ENCODE results near the gene ASIC4. TPM values are rescaled to one million over a fixed set of nuclear protein-coding genes. Genes with fewer than 3 reads are reported as not detected.

ASIC4 gene
- total and polyA plus RNA-seq, 7 donors = under 0.01 to 0.07 TPM; not detected in 5

DNA sequence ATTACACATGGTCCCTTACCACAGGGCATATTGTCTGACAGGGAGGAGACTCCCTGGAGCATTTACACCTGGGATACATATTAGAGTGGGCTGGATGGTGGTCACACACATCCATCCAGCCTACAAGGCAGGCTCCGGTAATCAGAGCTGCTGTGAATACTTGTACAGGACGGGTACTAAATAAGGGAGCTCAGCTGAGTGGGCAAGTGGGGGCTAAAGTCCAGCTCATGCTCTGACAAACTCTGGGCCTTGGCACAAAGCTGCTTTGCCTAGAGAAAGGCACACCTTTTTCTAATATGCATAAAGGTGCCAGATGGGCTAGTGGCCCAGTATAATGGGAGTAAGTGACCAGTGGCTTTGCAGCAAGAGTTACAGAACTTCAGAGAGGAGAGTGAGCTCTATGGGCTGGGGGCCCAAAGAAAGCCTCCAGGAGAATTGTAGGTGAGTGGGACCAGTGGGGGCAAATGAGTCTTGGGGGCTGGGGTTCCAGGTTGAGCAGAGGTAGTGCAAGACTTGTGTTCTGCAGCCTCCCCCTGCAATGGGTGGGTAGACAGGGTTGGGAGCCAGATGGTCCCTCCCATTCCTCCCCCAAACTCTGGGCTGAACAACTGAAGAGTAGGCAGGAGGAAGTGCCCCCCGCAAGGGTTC lies 31.1 kb downstream of the ASIC4 start:
- no peak overlapping the region for H3K27ac ChIP-seq
- DNase-seq = no peak
- intact Hi-C loops (cut with DNase I) = loop anchor here (2.0 to 10.0 kb wide), 2 partner anchors 53 to 251 kb away; no protein-coding TSS in a partner anchor
- H3K4me1 ChIP-seq = peaks cover 0 to 31% (median 25%) of the 10 kb centered on the region in 4 donors
- WGBS, 2 donors = 77 to 90% methylated on average over 3 of the region's 3 CpGs
- H3K27me3 ChIP-seq = no peaks in the 10 kb centered on the region
- no peak overlapping the region for H3K4me3 ChIP-seq
- no peaks in the 10 kb centered on the region for H3K9me3 ChIP-seq
- TF ChIP-seq POLR2AphosphoS5 (IDR thresholded peaks at IDR 0.05) (no peak), POLR2A (IDR thresholded peaks at IDR 0.05) (no peak), EP300 (IDR thresholded peaks at IDR 0.05) (no peak)
- TF ChIP-seq, protein P1, sequence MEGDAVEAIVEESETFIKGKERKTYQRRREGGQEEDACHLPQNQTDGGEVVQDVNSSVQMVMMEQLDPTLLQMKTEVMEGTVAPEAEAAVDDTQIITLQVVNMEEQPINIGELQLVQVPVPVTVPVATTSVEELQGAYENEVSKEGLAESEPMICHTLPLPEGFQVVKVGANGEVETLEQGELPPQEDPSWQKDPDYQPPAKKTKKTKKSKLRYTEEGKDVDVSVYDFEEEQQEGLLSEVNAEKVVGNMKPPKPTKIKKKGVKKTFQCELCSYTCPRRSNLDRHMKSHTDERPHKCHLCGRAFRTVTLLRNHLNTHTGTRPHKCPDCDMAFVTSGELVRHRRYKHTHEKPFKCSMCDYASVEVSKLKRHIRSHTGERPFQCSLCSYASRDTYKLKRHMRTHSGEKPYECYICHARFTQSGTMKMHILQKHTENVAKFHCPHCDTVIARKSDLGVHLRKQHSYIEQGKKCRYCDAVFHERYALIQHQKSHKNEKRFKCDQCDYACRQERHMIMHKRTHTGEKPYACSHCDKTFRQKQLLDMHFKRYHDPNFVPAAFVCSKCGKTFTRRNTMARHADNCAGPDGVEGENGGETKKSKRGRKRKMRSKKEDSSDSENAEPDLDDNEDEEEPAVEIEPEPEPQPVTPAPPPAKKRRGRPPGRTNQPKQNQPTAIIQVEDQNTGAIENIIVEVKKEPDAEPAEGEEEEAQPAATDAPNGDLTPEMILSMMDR (IDR thresholded peaks at IDR 0.05) = no peak
- H3K36me3 ChIP-seq = peaks cover 0 to 12% (median 2%) of the 10 kb centered on the region in 4 donors

DNA sequence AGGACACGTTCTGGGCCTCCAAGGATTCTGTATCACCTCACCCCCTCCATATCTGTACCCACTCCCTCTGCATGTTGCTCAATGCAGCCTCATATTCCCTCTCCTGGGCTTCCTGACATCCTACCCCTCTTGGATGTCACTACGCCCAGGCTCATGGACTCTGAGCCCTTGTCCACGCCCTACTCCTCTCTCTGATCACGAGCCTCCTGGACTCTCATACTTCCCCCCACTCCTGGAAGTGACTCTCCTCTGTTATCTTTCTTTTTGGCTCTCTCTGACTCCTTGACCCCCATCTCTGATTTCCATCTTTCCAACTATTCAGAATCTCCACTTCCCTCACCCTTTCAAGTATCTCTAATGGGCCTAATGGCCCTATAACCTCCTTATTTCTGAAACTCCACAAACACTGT lies 31.7 kb downstream of the ASIC4 start:
- no peak overlapping the region for H3K27ac ChIP-seq
- H3K27me3 ChIP-seq = no peaks in the 10 kb centered on the region
- TF ChIP-seq POLR2AphosphoS5 (IDR thresholded peaks at IDR 0.05) (no peak), EP300 (IDR thresholded peaks at IDR 0.05) (no peak), POLR2A (IDR thresholded peaks at IDR 0.05) (no peak)
- TF ChIP-seq, protein P1 (IDR thresholded peaks at IDR 0.05) = no peak
- intact Hi-C loops (cut with DNase I) = loop anchor here (2.0 to 10.0 kb wide), 2 partner anchors 53 to 251 kb away; no protein-coding TSS in a partner anchor
- no peak for DNase-seq
- peaks cover 0 to 6% (median under 1%) of the 10 kb centered on the region in 4 donors for H3K36me3 ChIP-seq
- no peak overlapping the region for H3K4me3 ChIP-seq
- no peaks in the 10 kb centered on the region for H3K9me3 ChIP-seq
- WGBS, 2 donors = 14 to 59% methylated on average over 4 of the region's 4 CpGs
- peaks cover 0 to 31% (median 25%) of the 10 kb centered on the region in 4 donors for H3K4me1 ChIP-seq

DNA sequence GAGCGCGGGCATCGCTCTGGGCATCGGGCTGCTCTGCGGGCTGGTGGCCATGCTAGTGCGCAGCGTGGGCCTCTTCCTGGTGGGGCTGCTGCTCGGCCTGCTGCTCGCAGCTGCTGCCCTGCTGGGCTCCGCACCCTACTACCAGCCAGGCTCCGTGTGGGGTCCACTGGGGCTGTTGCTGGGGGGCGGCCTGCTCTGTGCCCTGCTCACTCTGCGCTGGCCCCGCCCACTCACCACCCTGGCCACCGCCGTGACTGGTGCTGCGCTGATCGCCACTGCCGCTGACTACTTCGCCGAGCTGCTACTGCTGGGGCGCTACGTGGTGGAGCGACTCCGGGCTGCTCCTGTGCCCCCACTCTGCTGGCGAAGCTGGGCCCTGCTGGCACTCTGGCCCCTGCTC lies 33.3 kb downstream of the ASIC4 start:
- TF ChIP-seq POLR2A (IDR thresholded peaks at IDR 0.05) (no peak), EP300 (IDR thresholded peaks at IDR 0.05) (no peak), POLR2AphosphoS5 (IDR thresholded peaks at IDR 0.05) (no peak)
- TF ChIP-seq, protein P1 (IDR thresholded peaks at IDR 0.05) = no peak
- WGBS, 2 donors = 95 to 96% methylated on average over 26 of the region's 26 CpGs
- intact Hi-C loops (cut with DNase I) = loop anchor here (10.0 kb wide), 1 partner anchor 253 kb away; no protein-coding TSS in a partner anchor

GRCh38 chr2:219548990-219549389 lies 34.7 kb downstream of the ASIC4 start:
- H3K36me3 ChIP-seq = no peaks in the 10 kb centered on the region
- H3K27ac ChIP-seq = no peak overlapping the region
- H3K9me3 ChIP-seq = no peaks in the 10 kb centered on the region
- no peak overlapping the region for H3K4me3 ChIP-seq
- intact Hi-C loops (cut with DNase I) = loop anchor here (10.0 kb wide), 1 partner anchor 254 kb away; no protein-coding TSS in a partner anchor
- 93 to 94% methylated on average over 18 of the region's 18 CpGs for WGBS, 2 donors
- peaks cover 0 to 34% (median 29%) of the 10 kb centered on the region in 4 donors for H3K4me1 ChIP-seq
- no peak for TF ChIP-seq EP300 (IDR thresholded peaks at IDR 0.05)
- TF ChIP-seq, protein P1 (IDR thresholded peaks at IDR 0.05) = no peak
- TF ChIP-seq POLR2A (IDR thresholded peaks at IDR 0.05) = no peak
- no peak for TF ChIP-seq POLR2AphosphoS5 (IDR thresholded peaks at IDR 0.05)
- peaks cover 0 to 13% (median 0%) of the 10 kb centered on the region in 3 donors for H3K27me3 ChIP-seq
- DNase-seq = no peak

More for the DNA sequence above, 33.3 kb downstream of the ASIC4 start:
- H3K27me3 ChIP-seq = peaks cover 0 to 8% (median 0%) of the 10 kb centered on the region in 3 donors
- H3K27ac ChIP-seq = no peak overlapping the region
- no peak overlapping the region for H3K4me3 ChIP-seq
- H3K4me1 ChIP-seq = peaks cover 0 to 33% (median 25%) of the 10 kb centered on the region in 4 donors
- DNase-seq = no peak
- H3K9me3 ChIP-seq = no peaks in the 10 kb centered on the region
- no peaks in the 10 kb centered on the region for H3K36me3 ChIP-seq
